Right lobe of liver (tissue), 4 donors: Measurements from ENCODE around the gene NKAIN4.

Source experiments
- CTCF ChIP-seq, 4 donors: fragments of 200-600 bp in 3 of 4; fragments of 450-650 bp in 1 of 4; IDR thresholded peaks; one replicate each; pipeline versions ENCODE4 v1.5.1 to v1.8.0; 2016 to 2022; ENCODE audit warnings: antibody characterized with exemption in 4 of 4, mild to moderate bottlenecking in 2 of 4
- POLR2A ChIP-seq: fragments of 450-650 bp; IDR thresholded peaks from one replicate; pipeline ENCODE4 v1.6.1; 2017; ENCODE audit warnings: antibody characterized with exemption, mild to moderate bottlenecking
- donor health status: DM: no; HTN: no; CAD: no.
- donor health status: DM: no; HTN: no; CAD: no.
- donor health status: DM: no; HTN: yes; CAD: no.

GRCh38 chr20:63218701-63219446 is 35.4 kb downstream of the NKAIN4 start:
- no peak for TF ChIP-seq CTCF (IDR thresholded peaks at IDR 0.05)
- no peak for TF ChIP-seq POLR2A
